DOHH2 (cell line): ENCODE data around the gene FAM228B.

Experiments
- H3F3A ChIP-seq: fragments of 200-600 bp; sonication (generic), shearing (Covaris generic); 2 replicates; pipeline ENCODE4 v1.6.0; 2016; ENCODE audit warnings: antibody characterized with exemption, mild to moderate bottlenecking; ENCODE audit not compliant: control insufficient read depth, insufficient read depth
- H3K27ac ChIP-seq: fragments of 200-600 bp; sonication (generic); 2 replicates; pipeline ENCODE4 v1.5.1; 2014; ENCODE audit warnings: low read depth, mild to moderate bottlenecking, low read length, moderate library complexity
- H3K27me3 ChIP-seq: fragments of 200-600 bp; sonication (generic); 2 replicates; pipeline ENCODE4 v1.6.1; 2014; ENCODE audit warnings: mild to moderate bottlenecking, low read length, mixed read lengths; ENCODE audit not compliant: control insufficient read depth
- H3K36me3 ChIP-seq: fragments of 200-600 bp; sonication (generic); 2 replicates; pipeline ENCODE4 v1.6.1; 2014; ENCODE audit warnings: mild to moderate bottlenecking, low read length, moderate library complexity, mixed read lengths; ENCODE audit not compliant: control insufficient read depth
- H3K4me1 ChIP-seq: fragments of 200-600 bp; sonication (generic); 2 replicates; pipeline ENCODE4 v1.6.1; 2014; ENCODE audit warnings: mild to moderate bottlenecking, low read length, mixed read lengths; ENCODE audit not compliant: control insufficient read depth
- H3K4me2 ChIP-seq: fragments of 200-600 bp; sonication (generic); 2 replicates; pipeline ENCODE4 v1.6.0; 2014; ENCODE audit warnings: mild to moderate bottlenecking, low read length, moderate library complexity
- H3K4me3 ChIP-seq: fragments of 200-600 bp; sonication (generic); 2 replicates; pipeline ENCODE4 v1.5.1; 2014; ENCODE audit warnings: mild to moderate bottlenecking, low read length, mixed read lengths
- H3K79me2 ChIP-seq: fragments of 200-600 bp; sonication (generic); 2 replicates; pipeline ENCODE4 v1.6.1; 2014; ENCODE audit warnings: mild to moderate bottlenecking, low read length, mixed read lengths; ENCODE audit not compliant: control insufficient read depth
- H3K9me2 ChIP-seq: fragments of 200-600 bp; sonication (generic); replicated peaks from 2 replicates; pipeline ENCODE4 v1.6.1; 2014; ENCODE audit warnings: mild to moderate bottlenecking, low read length, mixed read lengths; ENCODE audit not compliant: control insufficient read depth
- H3K9me3 ChIP-seq: fragments of 200-600 bp; sonication (generic); 2 replicates; pipeline ENCODE4 v1.6.1; 2014; ENCODE audit warnings: antibody characterized with exemption, low read length, mixed read lengths; ENCODE audit not compliant: control insufficient read depth, insufficient read depth
- H4K20me1 ChIP-seq: fragments of 200-600 bp; sonication (generic); 2 replicates; pipeline ENCODE4 v1.6.0; 2014; ENCODE audit warnings: low read depth, mild to moderate bottlenecking, antibody characterized with exemption, low read length, moderate library complexity; ENCODE audit not compliant: control insufficient read depth, insufficient read depth
- EZH2phosphoT487 ChIP-seq: fragments of 200-600 bp; sonication (generic); IDR thresholded peaks from 2 replicates; pipeline ENCODE4 v1.6.1; 2017; ENCODE audit warnings: borderline replicate concordance, mild to moderate bottlenecking, antibody characterized with exemption, low read length, moderate library complexity, mixed read lengths
- TF ChIP-seq, protein P1 (sequence below): fragments of 200-600 bp; sonication (generic); IDR thresholded peaks from one replicate; pipeline ENCODE4 v1.5.1; 2014; ENCODE audit warnings: antibody characterized with exemption, mild to moderate bottlenecking, low read depth, low read length; ENCODE audit not compliant: poor library complexity, severe bottlenecking

FAM228B gene

DNA sequence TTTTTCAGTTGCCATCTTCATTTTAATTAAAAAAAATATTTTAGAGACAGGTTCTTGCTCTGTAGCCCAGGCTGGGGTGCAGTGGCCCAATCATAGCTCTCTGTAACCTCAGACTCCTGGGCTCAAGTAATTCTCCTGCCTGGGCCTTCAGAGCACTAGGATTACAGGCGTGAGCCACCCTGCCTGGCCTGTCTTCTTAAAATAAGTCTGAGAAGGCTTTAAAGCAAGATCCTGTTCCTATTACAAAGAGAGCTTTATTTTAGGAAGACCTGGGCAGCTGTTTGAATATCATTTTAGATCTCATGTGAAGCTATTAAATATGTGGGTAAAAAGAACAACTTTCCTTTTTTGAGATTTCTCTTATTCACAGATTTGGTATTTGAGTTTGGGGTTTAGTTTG, 53.1 kb downstream of the FAM228B start:
- Histone ChIP-seq H3K27ac (no peak overlapping the region), H4K20me1 (no peaks in the 10 kb centered on the region), H3K9me2 (no peaks in the 10 kb centered on the region), H3K36me3 (no peaks in the 10 kb centered on the region), H3K9me3 (no peaks in the 10 kb centered on the region), H3K79me2 (no peaks in the 10 kb centered on the region), H3F3A (no peaks in the 10 kb centered on the region), H3K4me1 (no peaks in the 10 kb centered on the region), H3K4me2 (no peak overlapping the region), H3K4me3 (no peak overlapping the region), H3K27me3 (no peaks in the 10 kb centered on the region)
- TF ChIP-seq, protein P1, sequence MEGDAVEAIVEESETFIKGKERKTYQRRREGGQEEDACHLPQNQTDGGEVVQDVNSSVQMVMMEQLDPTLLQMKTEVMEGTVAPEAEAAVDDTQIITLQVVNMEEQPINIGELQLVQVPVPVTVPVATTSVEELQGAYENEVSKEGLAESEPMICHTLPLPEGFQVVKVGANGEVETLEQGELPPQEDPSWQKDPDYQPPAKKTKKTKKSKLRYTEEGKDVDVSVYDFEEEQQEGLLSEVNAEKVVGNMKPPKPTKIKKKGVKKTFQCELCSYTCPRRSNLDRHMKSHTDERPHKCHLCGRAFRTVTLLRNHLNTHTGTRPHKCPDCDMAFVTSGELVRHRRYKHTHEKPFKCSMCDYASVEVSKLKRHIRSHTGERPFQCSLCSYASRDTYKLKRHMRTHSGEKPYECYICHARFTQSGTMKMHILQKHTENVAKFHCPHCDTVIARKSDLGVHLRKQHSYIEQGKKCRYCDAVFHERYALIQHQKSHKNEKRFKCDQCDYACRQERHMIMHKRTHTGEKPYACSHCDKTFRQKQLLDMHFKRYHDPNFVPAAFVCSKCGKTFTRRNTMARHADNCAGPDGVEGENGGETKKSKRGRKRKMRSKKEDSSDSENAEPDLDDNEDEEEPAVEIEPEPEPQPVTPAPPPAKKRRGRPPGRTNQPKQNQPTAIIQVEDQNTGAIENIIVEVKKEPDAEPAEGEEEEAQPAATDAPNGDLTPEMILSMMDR, result no peak
- TF ChIP-seq EZH2phosphoT487, result no peak

DNA sequence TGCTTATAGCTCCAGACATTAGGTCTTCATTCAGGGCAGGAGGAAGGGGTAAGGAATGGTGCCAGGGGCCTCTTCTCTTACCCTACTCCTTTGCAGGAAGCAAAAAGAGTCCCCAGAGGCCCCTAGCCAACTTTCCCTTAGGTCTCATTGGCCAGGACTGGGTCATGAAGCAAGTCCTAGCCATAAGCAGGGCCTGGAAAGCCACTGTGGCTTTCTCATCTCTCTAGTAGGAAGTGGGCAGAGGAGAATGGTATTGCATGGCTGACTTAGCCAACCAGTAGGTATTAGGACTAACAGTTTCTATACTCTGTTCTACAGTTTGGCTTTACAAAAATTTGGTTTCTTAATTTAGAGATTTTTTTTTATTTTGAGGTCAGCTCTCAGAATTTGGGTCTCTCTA, 56.4 kb downstream of the FAM228B start:
- no peak overlapping the region for H3K4me3 ChIP-seq
- no peaks in the 10 kb centered on the region for H3F3A ChIP-seq
- H3K79me2 ChIP-seq, result no peaks in the 10 kb centered on the region
- no peaks in the 10 kb centered on the region for H3K9me2 ChIP-seq
- TF ChIP-seq, protein P1, result no peak
- no peak for TF ChIP-seq EZH2phosphoT487
- H3K36me3 ChIP-seq, result no peaks in the 10 kb centered on the region
- H3K27me3 ChIP-seq, result no peaks in the 10 kb centered on the region
- no peak overlapping the region for H3K4me2 ChIP-seq
- no peak overlapping the region for H3K27ac ChIP-seq
- H4K20me1 ChIP-seq, result no peaks in the 10 kb centered on the region
- no peaks in the 10 kb centered on the region for H3K9me3 ChIP-seq
- H3K4me1 ChIP-seq, result peaks cover 6% of the 10 kb centered on the region

- no peak overlapping the region for H3K4me3 ChIP-seq
- H3K9me3 ChIP-seq, result no peaks in the 10 kb centered on the region
- no peak overlapping the region for H3K4me2 ChIP-seq
- no peak for TF ChIP-seq EZH2phosphoT487
- TF ChIP-seq, protein P1, result no peak
- no peaks in the 10 kb centered on the region for H3K36me3 ChIP-seq
- no peak overlapping the region for H3K27ac ChIP-seq
- peaks cover 6% of the 10 kb centered on the region for H3K4me1 ChIP-seq
- H3F3A ChIP-seq, result no peaks in the 10 kb centered on the region
- H3K79me2 ChIP-seq, result no peaks in the 10 kb centered on the region
- H3K9me2 ChIP-seq, result no peaks in the 10 kb centered on the region
- H3K27me3 ChIP-seq, result no peaks in the 10 kb centered on the region
- no peaks in the 10 kb centered on the region for H4K20me1 ChIP-seq
These were observed 58.6 kb downstream of the FAM228B start for GRCh38 chr2:24181849-24182248.

GRCh38 chr2:24182507-24182906, 59.2 kb downstream of the FAM228B start:
- Histone ChIP-seq H4K20me1 (no peaks in the 10 kb centered on the region), H3K27ac (no peak overlapping the region), H3K27me3 (no peaks in the 10 kb centered on the region), H3K9me3 (no peaks in the 10 kb centered on the region), H3K9me2 (no peaks in the 10 kb centered on the region), H3K79me2 (no peaks in the 10 kb centered on the region), H3F3A (no peaks in the 10 kb centered on the region), H3K36me3 (no peaks in the 10 kb centered on the region), H3K4me1 (peaks cover 6% of the 10 kb centered on the region), H3K4me3 (no peak overlapping the region), H3K4me2 (no peak overlapping the region)
- TF ChIP-seq, protein P1, result no peak
- no peak for TF ChIP-seq EZH2phosphoT487
